Cerebellar nuclear complex (tissue), 1 donor: ENCODE data around the gene HEG1.
"Not testable (repeated sequence)": the region's sequence is repeated elsewhere in the genome, so short reads cannot be mapped to it uniquely, and the experiment has no call there.

Experiments used
- DNase-seq, 2 experiments: peaks; one replicate each; lab custom pipeline; 2025; lab: John Stamatoyannopoulos, UW

Gene HEG1

GRCh38 chr3:124984754-124985153 is 71.0 kb downstream of the HEG1 start:
- DNase-seq = no peak

GRCh38 chr3:124982855-124983254 is 72.9 kb downstream of the HEG1 start:
- no peak for DNase-seq

GRCh38 chr3:124981472-124981871 is 74.3 kb downstream of the HEG1 start:
- DNase-seq = no peak

GRCh38 chr3:124978627-124979026 is 77.2 kb downstream of the HEG1 start:
- DNase-seq = no peak

- DNase-seq = no peak
Measured at GRCh38 chr3:124976383-124976782, 79.4 kb downstream of the HEG1 start.

- DNase-seq = no peak
Measured at GRCh38 chr3:124974691-124975090, 81.1 kb downstream of the HEG1 start.

GRCh38 chr3:124973290-124973689 is 82.5 kb downstream of the HEG1 start:
- DNase-seq = no peak

- no peak for DNase-seq
Measured at GRCh38 chr3:124972457-124972856, 83.3 kb downstream of the HEG1 start.

GRCh38 chr3:124969963-124970722 is 85.7 kb downstream of the HEG1 start:
- no peak for DNase-seq

- no peak for DNase-seq
Measured at GRCh38 chr3:124969190-124969589, 86.6 kb downstream of the HEG1 start.

GRCh38 chr3:124967964-124968363 is 87.8 kb downstream of the HEG1 start:
- DNase-seq = no peak

GRCh38 chr3:124966521-124967445 is 89.0 kb downstream of the HEG1 start:
- no peak for DNase-seq

- DNase-seq = no peak
Measured at GRCh38 chr3:124965413-124965812, 90.4 kb downstream of the HEG1 start.

- DNase-seq = no peak
Measured at GRCh38 chr3:124964387-124964786, 91.4 kb downstream of the HEG1 start.

- DNase-seq = no peak
Measured at GRCh38 chr3:124963755-124964154, 92.0 kb downstream of the HEG1 start.

- no peak for DNase-seq
Measured at GRCh38 chr3:124962403-124962940, 93.3 kb downstream of the HEG1 start.

GRCh38 chr3:124960698-124961097 is 95.1 kb downstream of the HEG1 start:
- DNase-seq = no peak

GRCh38 chr3:124960105-124960504 is 95.7 kb downstream of the HEG1 start:
- DNase-seq = no peak

- DNase-seq = not testable (repeated sequence)
Measured at GRCh38 chr3:124957951-124958350, 97.8 kb downstream of the HEG1 start.

- no peak for DNase-seq
Measured at GRCh38 chr3:124952282-124952855, 103.4 kb downstream of the HEG1 start.

- no peak for DNase-seq
Measured at GRCh38 chr3:124951511-124952281, 104.1 kb downstream of the HEG1 start.

GRCh38 chr3:124950026-124950425 is 105.8 kb downstream of the HEG1 start:
- DNase-seq = no peak
